Measurements from ENCODE around the gene TCF15.

GRCh38 chr20:584161-584970 is 25.7 kb downstream of the TCF15 start:
- no peak for TF ChIP-seq CTCF (conservative IDR thresholded peaks at IDR 0.05)
- TF ChIP-seq EZH2 (IDR thresholded peaks at IDR 0.05; ENCODE audit: low read depth), result no peak
